Panc1 (cell line): ENCODE data around the gene CENPU. TPM values are rescaled to one million over a fixed set of nuclear protein-coding genes. Genes with fewer than 3 reads are reported as not detected.

Experiments
- ATAC-seq: fragments of 200-7000 bp; cut with Tn5 transposase; 2 replicates; pipeline ENCODE4 v1.9.1; 2020; ENCODE audit warnings: mild to moderate bottlenecking, moderate library complexity
- BruUV-seq: library from RNA; stranded (reverse); fragments of 400-500 nt; replicated peaks from 2 replicates; lab custom pipeline; 2021; lab: Mats Ljungman, UMichigan
- CTCF ChIA-PET: fragments of 300-600 bp; sonication (Branson Sonifier 250); formaldehyde crosslinking; loops from one replicate; lab custom pipeline; 2022; ENCODE audit warnings: antibody characterized with exemption; lab: Charles Lee
- POLR2A ChIA-PET: fragments of 300-600 bp; sonication (Branson Sonifier 250); formaldehyde crosslinking; loops from one replicate; lab custom pipeline; 2022; ENCODE audit warnings: antibody characterized with exemption; lab: Charles Lee
- DNase-seq: peaks from one replicate; pipeline ENCODE4 v3.0.0-alpha.2; 2010; ENCODE audit warnings: low read depth, low spot score
- H3K27ac ChIP-seq: 2 replicates; pipeline ENCODE4 v1.5.1; 2011; ENCODE audit warnings: mild to moderate bottlenecking, low read length, inconsistent platforms
- H3K27me3 ChIP-seq: fragments of 200-500 bp; sonication (Bioruptor generic); 2 replicates; pipeline ENCODE4 v1.6.0; 2014; ENCODE audit warnings: low read length, inconsistent platforms; ENCODE audit not compliant: control insufficient read depth, insufficient read depth
- H3K36me3 ChIP-seq: fragments of 200-500 bp; sonication (Bioruptor generic); 2 replicates; pipeline ENCODE4 v1.5.1; 2014; ENCODE audit warnings: inconsistent platforms, mild to moderate bottlenecking, low read length, moderate library complexity; ENCODE audit not compliant: control insufficient read depth, insufficient read depth
- H3K4me1 ChIP-seq: 2 replicates; pipeline ENCODE4 v1.5.1; 2011; ENCODE audit warnings: inconsistent platforms, mild to moderate bottlenecking, low read length, moderate library complexity; ENCODE audit not compliant: control insufficient read depth, insufficient read depth
- H3K4me3 ChIP-seq, 2 experiments: 2 replicates each; pipeline ENCODE4 v1.5.1; 2011 to 2012; ENCODE audit warnings: low read depth in 2 of 2, low read length in 2 of 2, mild to moderate bottlenecking in 2 of 2, inconsistent platforms in 1 of 2, moderate library complexity in 1 of 2
- H3K9me3 ChIP-seq: fragments of 200-500 bp; sonication (Bioruptor generic); 2 replicates; pipeline ENCODE4 v1.5.1; 2014; ENCODE audit warnings: low read depth, mild to moderate bottlenecking, inconsistent platforms, low read length, moderate library complexity; ENCODE audit not compliant: control insufficient read depth, insufficient read depth
- POLR2AphosphoS5 ChIP-seq: IDR thresholded peaks from 2 replicates; pipeline ENCODE4 v1.6.1; 2012; ENCODE audit warnings: mild to moderate bottlenecking, low read depth, low read length, moderate library complexity
- REST ChIP-seq, 2 experiments: IDR thresholded peaks; 2 replicates each; pipeline ENCODE4 v1.6.1; 2011 to 2012; ENCODE audit warnings: low read depth in 2 of 2, control low read depth in 1 of 2, low read length in 1 of 2, mild to moderate bottlenecking in 1 of 2, moderate library complexity in 1 of 2; ENCODE audit not compliant: insufficient read depth in 1 of 2
- SIN3A ChIP-seq: IDR thresholded peaks from 2 replicates; pipeline ENCODE4 v1.6.1; 2012; ENCODE audit warnings: low read depth, mild to moderate bottlenecking, low read length, moderate library complexity, borderline replicate concordance; ENCODE audit not compliant: insufficient read depth
- TCF7L2 ChIP-seq: IDR thresholded peaks from 2 replicates; pipeline ENCODE4 v1.6.1; 2011; ENCODE audit warnings: mild to moderate bottlenecking, low read depth, low read length, inconsistent platforms
- in situ Hi-C: cut with HindIII; loops from 2 replicates; pipeline ENCODE4 v1.10.0; 2016; ENCODE audit warnings: low sequenced_read_pairs, low pct_unique_long_range_greater_than_20kb
- intact Hi-C: fragments of 100-400 bp; cut with micrococcal nuclease; formaldehyde crosslinking; loops from one replicate; pipeline ENCODE4 v1.10.0; 2022; ENCODE audit not compliant: unreplicated experiment
- total RNA-seq: library from RNA; stranded (reverse); gene quantifications from one replicate; pipeline ENCODE4 v1.2.1, GENCODE V29; 2021; ENCODE audit not compliant: unreplicated experiment
- TF ChIP-seq, protein P1 (sequence below): fragments of 450-650 bp; IDR thresholded peaks from 2 replicates; pipeline ENCODE4 v1.5.1; 2017; ENCODE audit warnings: mild to moderate bottlenecking

The CENPU gene
- total RNA-seq, 1 experiment from 2014 or later: 16.6 TPM

GRCh38 chr4:184645904-184646610 is 87.8 kb downstream of the CENPU start:
- BruUV-seq: no TSS peak
- no peaks in the 10 kb centered on the region for H3K9me3 ChIP-seq
- peaks cover 12% of the 10 kb centered on the region for H3K4me1 ChIP-seq
- TF ChIP-seq, protein P1, sequence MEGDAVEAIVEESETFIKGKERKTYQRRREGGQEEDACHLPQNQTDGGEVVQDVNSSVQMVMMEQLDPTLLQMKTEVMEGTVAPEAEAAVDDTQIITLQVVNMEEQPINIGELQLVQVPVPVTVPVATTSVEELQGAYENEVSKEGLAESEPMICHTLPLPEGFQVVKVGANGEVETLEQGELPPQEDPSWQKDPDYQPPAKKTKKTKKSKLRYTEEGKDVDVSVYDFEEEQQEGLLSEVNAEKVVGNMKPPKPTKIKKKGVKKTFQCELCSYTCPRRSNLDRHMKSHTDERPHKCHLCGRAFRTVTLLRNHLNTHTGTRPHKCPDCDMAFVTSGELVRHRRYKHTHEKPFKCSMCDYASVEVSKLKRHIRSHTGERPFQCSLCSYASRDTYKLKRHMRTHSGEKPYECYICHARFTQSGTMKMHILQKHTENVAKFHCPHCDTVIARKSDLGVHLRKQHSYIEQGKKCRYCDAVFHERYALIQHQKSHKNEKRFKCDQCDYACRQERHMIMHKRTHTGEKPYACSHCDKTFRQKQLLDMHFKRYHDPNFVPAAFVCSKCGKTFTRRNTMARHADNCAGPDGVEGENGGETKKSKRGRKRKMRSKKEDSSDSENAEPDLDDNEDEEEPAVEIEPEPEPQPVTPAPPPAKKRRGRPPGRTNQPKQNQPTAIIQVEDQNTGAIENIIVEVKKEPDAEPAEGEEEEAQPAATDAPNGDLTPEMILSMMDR: no peak
- TF ChIP-seq POLR2AphosphoS5 (no peak), REST (IDR thresholded peaks at IDR 0.05; ENCODE audit: insufficient read depth in 1 of 2, low read depth in 2 of 2, low read length in 1 of 2) (no peak), TCF7L2 (no peak), SIN3A (no peak)
- no peak overlapping the region for H3K27ac ChIP-seq
- H3K4me3 ChIP-seq: no peak overlapping the region
- POLR2A ChIA-PET: no interaction called here
- intact Hi-C loops: no loop called here
- H3K36me3 ChIP-seq: no peaks in the 10 kb centered on the region; the same call in 1 of the 2 replicates
- no peaks in the 10 kb centered on the region for H3K27me3 ChIP-seq
- CTCF ChIA-PET: no interaction called here
- ATAC-seq: no peak
- DNase-seq: no peak
- in situ Hi-C loops: no loop called here

- DNase-seq (no peak), ATAC-seq (no peak)
- no peaks in the 10 kb centered on the region for H3K9me3 ChIP-seq
- ChIA-PET CTCF (no interaction called here), POLR2A (no interaction called here)
- no peak overlapping the region for H3K4me3 ChIP-seq
- H3K27me3 ChIP-seq: no peaks in the 10 kb centered on the region
- intact Hi-C loops: no loop called here
- no peak overlapping the region for H3K27ac ChIP-seq
- peaks cover 7% of the 10 kb centered on the region for H3K4me1 ChIP-seq
- TF ChIP-seq TCF7L2 (no peak), POLR2AphosphoS5 (no peak), SIN3A (no peak), REST (IDR thresholded peaks at IDR 0.05; ENCODE audit: insufficient read depth in 1 of 2, low read depth in 2 of 2, low read length in 1 of 2) (no peak)
- TF ChIP-seq, protein P1: no peak
- BruUV-seq: no TSS peak
- in situ Hi-C loops: no loop called here
- no peaks in the 10 kb centered on the region; the same call in 1 of the 2 replicates for H3K36me3 ChIP-seq
Measured at GRCh38 chr4:184644553-184645307, 89.2 kb downstream of the CENPU start.
